Stimulated activated naive CD8-positive, alpha-beta T cell treated with anti-CD3 and anti-CD28 coated beads, Interleukin-15, Interleukin-2, amounts not matched to agents 100 U/mL and 50 U/mL, for 24 hours (primary cell): Measurements from ENCODE around the gene NFAM1.

Experiments
- ATAC-seq: fragments of 150-1000 bp; cut with Tn5 transposase; one replicate; pipeline ENCODE4 v1.10.0; 2021
- DNase-seq: peaks from one replicate; pipeline ENCODE4 v3.0.0; 2021

Gene NFAM1

GRCh38 chr22:42432020-42432596, at the start of gene NFAM1:
Gene NFAM1, minus strand, starts transcription at chr22:42432403. Its CDS starts 46 bp downstream, at chr22:42432357.
- no peak for ATAC-seq

GRCh38 chr22:42475122-42475521, 42.9 kb upstream of the NFAM1 start:
- ATAC-seq (no peak), DNase-seq (no peak)

More at GRCh38 chr22:42432020-42432596, at the start of gene NFAM1:
- DNase-seq = no peak

- no peak for DNase-seq
- ATAC-seq = no peak
These were observed 41.4 kb upstream of the NFAM1 start for GRCh38 chr22:42473484-42474193.

- DNase-seq = no peak
- no peak for ATAC-seq
These were observed 40.5 kb upstream of the NFAM1 start for GRCh38 chr22:42472671-42473070.

- ATAC-seq (no peak), DNase-seq (no peak)
These were observed 39.2 kb upstream of the NFAM1 start for GRCh38 chr22:42471441-42471840.

- ATAC-seq (no peak), DNase-seq (no peak)
These were observed 38.3 kb upstream of the NFAM1 start for GRCh38 chr22:42470366-42471082.

GRCh38 chr22:42468841-42469240, 36.6 kb upstream of the NFAM1 start:
- DNase-seq (no peak), ATAC-seq (no peak)

- ATAC-seq = no peak
- no peak for DNase-seq
These were observed 29.8 kb upstream of the NFAM1 start for GRCh38 chr22:42462016-42462415.

- no peak for ATAC-seq
- DNase-seq = no peak
These were observed 29.3 kb upstream of the NFAM1 start for GRCh38 chr22:42461511-42461910.

- no peak for DNase-seq
- no peak for ATAC-seq
These were observed 27.3 kb upstream of the NFAM1 start for GRCh38 chr22:42459287-42460063.

GRCh38 chr22:42452916-42453315, 20.7 kb upstream of the NFAM1 start:
- DNase-seq (no peak), ATAC-seq (no peak)

GRCh38 chr22:42452456-42452855, 20.3 kb upstream of the NFAM1 start:
- no peak for DNase-seq
- no peak for ATAC-seq

GRCh38 chr22:42451499-42452145, 19.4 kb upstream of the NFAM1 start:
- no peak for DNase-seq
- ATAC-seq = no peak

- DNase-seq (no peak), ATAC-seq (no peak)
These were observed 18.7 kb upstream of the NFAM1 start for GRCh38 chr22:42450862-42451261.

- ATAC-seq (no peak), DNase-seq (no peak)
These were observed 13.9 kb upstream of the NFAM1 start for GRCh38 chr22:42446151-42446550.

GRCh38 chr22:42444077-42444904, 12.1 kb upstream of the NFAM1 start:
- ATAC-seq = peak; percentile 51
- DNase-seq = peak; percentile 80

- ATAC-seq (peak; percentile 23), DNase-seq (no peak)
These were observed 11.3 kb upstream of the NFAM1 start for GRCh38 chr22:42443240-42444076.

- ATAC-seq = no peak
- no peak for DNase-seq
These were observed 10.5 kb upstream of the NFAM1 start for GRCh38 chr22:42442748-42443147.

GRCh38 chr22:42440728-42441127, 8.5 kb upstream of the NFAM1 start:
- DNase-seq (no peak), ATAC-seq (no peak)
